H9 (cell line): Measurements from ENCODE around the gene ACTN4. TPM values are rescaled to one million over a fixed set of nuclear protein-coding genes. Genes with fewer than 3 reads are reported as not detected.

Experiments used
- DNase-seq: peaks from one replicate; pipeline ENCODE4 v3.0.0-alpha.2; 2017
- H2AFZ ChIP-seq: one replicate; pipeline ENCODE4 v1.6.1; 2013; ENCODE audit warnings: mild to moderate bottlenecking, low read length, control low read depth, moderate library complexity
- H2AK5ac ChIP-seq: 2 replicates; pipeline ENCODE4 v1.6.1; 2013; ENCODE audit warnings: low read length, control low read depth, mixed read lengths; ENCODE audit not compliant: insufficient read length
- H2BK120ac ChIP-seq: one replicate; pipeline ENCODE4 v1.6.1; 2013; ENCODE audit warnings: low read depth, mild to moderate bottlenecking, low read length, control low read depth, inconsistent platforms; ENCODE audit not compliant: poor library complexity, severe bottlenecking
- H2BK12ac ChIP-seq: 2 replicates; pipeline ENCODE4 v1.6.1; 2013; ENCODE audit warnings: low read length, control low read depth, mixed read lengths, low read depth; ENCODE audit not compliant: insufficient read length
- H2BK15ac ChIP-seq: 2 replicates; pipeline ENCODE4 v1.6.1; 2013; ENCODE audit warnings: low read depth, low read length, control low read depth
- H2BK20ac ChIP-seq: one replicate; pipeline ENCODE4 v1.6.1; 2013; ENCODE audit warnings: low read depth, mild to moderate bottlenecking, low read length, control low read depth, inconsistent platforms; ENCODE audit not compliant: poor library complexity, severe bottlenecking
- H2BK5ac ChIP-seq: 2 replicates; pipeline ENCODE4 v1.6.1; 2013; ENCODE audit warnings: low read length, control low read depth, mixed read lengths; ENCODE audit not compliant: insufficient read length
- H3K14ac ChIP-seq: 2 replicates; pipeline ENCODE4 v1.6.1; 2013; ENCODE audit warnings: low read length, control low read depth; ENCODE audit not compliant: insufficient read depth
- H3K18ac ChIP-seq: 2 replicates; pipeline ENCODE4 v1.6.1; 2013; ENCODE audit warnings: low read depth, mild to moderate bottlenecking, mixed read lengths, low read length, control low read depth; ENCODE audit not compliant: insufficient read length
- H3K23ac ChIP-seq: 2 replicates; pipeline ENCODE4 v1.6.1; 2013; ENCODE audit warnings: low read length, control low read depth, mixed read lengths, low read depth; ENCODE audit not compliant: insufficient read length
- H3K23me2 ChIP-seq: 2 replicates; pipeline ENCODE4 v1.6.1; 2013; ENCODE audit warnings: low read depth, mild to moderate bottlenecking, mixed read lengths, low read length, control low read depth; ENCODE audit not compliant: insufficient read length, poor library complexity, severe bottlenecking
- H3K27ac ChIP-seq: 2 replicates; pipeline ENCODE4 v1.5.1; 2013; ENCODE audit warnings: low read length, control low read depth, mixed read lengths, low read depth; ENCODE audit not compliant: insufficient read length
- H3K27me3 ChIP-seq: 2 replicates; pipeline ENCODE4 v1.6.1; 2013; ENCODE audit warnings: low read length, control low read depth, inconsistent platforms; ENCODE audit not compliant: insufficient read depth
- H3K4ac ChIP-seq: 2 replicates; pipeline ENCODE4 v1.6.1; 2013; ENCODE audit warnings: low read depth, mild to moderate bottlenecking, control low read depth, inconsistent platforms, low read length, moderate library complexity
- H3K4me1 ChIP-seq: 2 replicates; pipeline ENCODE4 v1.6.1; 2013; ENCODE audit warnings: low read length, control low read depth, inconsistent platforms; ENCODE audit not compliant: insufficient read depth
- H3K4me2 ChIP-seq: 2 replicates; pipeline ENCODE4 v1.6.1; 2013; ENCODE audit warnings: low read length, control low read depth, mixed read lengths; ENCODE audit not compliant: insufficient read length, insufficient read depth
- H3K56ac ChIP-seq: 2 replicates; pipeline ENCODE4 v1.6.1; 2013; ENCODE audit warnings: low read depth, mild to moderate bottlenecking, mixed read lengths, low read length, control low read depth; ENCODE audit not compliant: insufficient read length
- H3K79me1 ChIP-seq: 2 replicates; pipeline ENCODE4 v1.6.1; 2013; ENCODE audit warnings: low read depth, mild to moderate bottlenecking, moderate library complexity, low read length, control low read depth, inconsistent platforms; ENCODE audit not compliant: insufficient read depth, poor library complexity, severe bottlenecking
- H3K79me2 ChIP-seq: 2 replicates; pipeline ENCODE4 v1.6.1; 2013; ENCODE audit warnings: low read length, control low read depth, inconsistent platforms; ENCODE audit not compliant: insufficient read depth
- H3K9ac ChIP-seq: 2 replicates; pipeline ENCODE4 v1.6.1; 2013; ENCODE audit warnings: low read length, control low read depth, mixed read lengths; ENCODE audit not compliant: insufficient read length; ENCODE audit errors: extremely low read depth
- H3K9me3 ChIP-seq: one replicate; pipeline ENCODE4 v1.6.1; 2013; ENCODE audit warnings: low read depth, low read length, inconsistent platforms; ENCODE audit not compliant: control insufficient read depth
- H3T11ph ChIP-seq: one replicate; pipeline ENCODE4 v1.6.1; 2013; ENCODE audit warnings: mild to moderate bottlenecking, low read length, control low read depth, inconsistent platforms
- H4K20me1 ChIP-seq: one replicate; pipeline ENCODE4 v1.6.1; 2013; ENCODE audit not compliant: control insufficient read depth, insufficient read length, insufficient read depth
- H4K5ac ChIP-seq: 2 replicates; pipeline ENCODE4 v1.6.1; 2013; ENCODE audit warnings: low read depth, mild to moderate bottlenecking, mixed read lengths, low read length, control low read depth; ENCODE audit not compliant: insufficient read length
- H4K8ac ChIP-seq: replicated peaks from 2 replicates; pipeline ENCODE4 v1.6.1; 2013; ENCODE audit warnings: low read length, control low read depth, mixed read lengths, low read depth; ENCODE audit not compliant: insufficient read length
- H4K91ac ChIP-seq: 2 replicates; pipeline ENCODE4 v1.6.1; 2013; ENCODE audit warnings: low read depth, mild to moderate bottlenecking, moderate library complexity, mixed read lengths, low read length, control low read depth; ENCODE audit not compliant: insufficient read length
- H3K27ac Mint-ChIP-seq, 3 experiments: 2 replicates in 2 of 3; 3 replicates in 1 of 3; pipeline ENCODE4 v1.8.0; 2020 to 2021; ENCODE audit warnings: mixed read lengths in 3 of 3, mild to moderate bottlenecking in 1 of 3, moderate library complexity in 1 of 3
- H3K27me3 Mint-ChIP-seq: 2 replicates; pipeline ENCODE4 v1.8.0; 2021; ENCODE audit warnings: low read depth, mild to moderate bottlenecking, moderate library complexity, mixed read lengths
- H3K36me3 Mint-ChIP-seq, 3 experiments: 2 replicates in 2 of 3; 3 replicates in 1 of 3; pipeline ENCODE4 v1.8.0; 2020 to 2021; ENCODE audit warnings: low read depth in 3 of 3, mixed read lengths in 3 of 3; ENCODE audit not compliant: insufficient read depth in 1 of 3
- H3K4me1 Mint-ChIP-seq, 2 experiments: 2 replicates each; pipeline ENCODE4 v1.8.0; 2020; ENCODE audit warnings: mixed read lengths in 2 of 2
- H3K4me3 Mint-ChIP-seq, 2 experiments: 2 replicates in 1 of 2; 3 replicates in 1 of 2; pipeline ENCODE4 v1.8.0; 2020 to 2021; ENCODE audit warnings: mild to moderate bottlenecking in 2 of 2, mixed read lengths in 2 of 2, moderate library complexity in 1 of 2
- H3K9me3 Mint-ChIP-seq, 2 experiments: 2 replicates in 1 of 2; 3 replicates in 1 of 2; pipeline ENCODE4 v1.8.0; 2020; ENCODE audit warnings: mild to moderate bottlenecking in 2 of 2, mixed read lengths in 2 of 2, moderate library complexity in 1 of 2
- WGBS: extraction: QIAGEN DNeasy Blood & Tissue Kit; methylation state at CpG from one replicate; pipeline ENCODE4 v1.1.7; 2013; ENCODE audit warnings: missing lambda C conversion rate, low lambda C conversion rate, mixed read lengths; ENCODE audit not compliant: insufficient read length; ENCODE audit errors: extremely low coverage; 5-methylcytosine and 5-hydroxymethylcytosine counted together
- total RNA-seq: library from RNA; stranded (reverse); gene quantifications from 2 replicates; pipeline ENCODE4 v1.2.1, GENCODE V29; 2021
- TF ChIP-seq, protein P1 (sequence below): fragments of 200-600 bp; sonication (generic); conservative IDR thresholded peaks from 3 replicates; pipeline ENCODE4 v1.8.0; 2021; ENCODE audit warnings: antibody characterized with exemption, mild to moderate bottlenecking

ACTN4 gene
- total RNA-seq, 1 experiment from 2014 or later = 369 TPM

DNA sequence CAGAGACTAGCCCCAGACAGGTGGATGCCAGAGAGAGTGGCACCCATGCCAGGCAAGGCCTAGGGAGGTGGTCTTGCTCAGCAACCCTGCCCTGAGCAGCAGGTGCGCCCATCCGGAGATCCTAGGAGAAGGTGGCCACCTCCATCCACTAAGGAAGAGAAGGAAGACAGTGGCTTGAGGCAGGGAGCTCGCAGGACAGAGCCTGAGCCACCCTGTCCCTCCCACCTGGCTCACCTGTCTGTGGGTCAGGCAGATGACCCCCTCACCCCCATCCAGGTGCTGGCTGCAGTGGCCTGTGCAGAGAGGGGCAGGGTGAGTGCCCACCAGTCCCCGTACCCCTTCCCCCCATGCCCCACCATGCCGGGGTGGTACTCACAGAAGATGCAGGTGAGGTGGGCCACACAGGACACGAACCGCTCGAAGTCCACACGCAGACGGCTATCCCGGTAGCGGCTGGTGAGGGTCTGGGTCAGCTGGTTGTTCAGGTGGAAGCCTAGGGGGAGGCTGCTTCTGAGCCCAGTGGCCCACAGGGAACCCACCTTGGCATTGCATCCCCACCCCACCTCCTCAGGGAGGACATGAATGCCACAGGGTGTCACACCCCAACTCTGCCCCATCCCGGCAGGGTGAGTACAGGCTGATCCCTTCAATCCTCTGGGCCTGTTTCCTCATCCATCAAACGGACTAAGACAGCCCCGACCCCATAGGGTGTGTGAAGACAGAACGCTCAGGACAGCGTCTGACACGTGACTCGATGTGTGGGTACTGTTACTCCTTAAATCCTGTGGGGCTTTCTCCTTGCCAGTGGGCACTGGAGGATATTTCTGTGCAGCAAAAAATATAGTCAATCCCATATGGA lies 83.5 kb downstream of the ACTN4 start:
- Histone ChIP-seq H3K4ac (no peak overlapping the region), H3T11ph (no peak overlapping the region), H3K4me2 (no peak overlapping the region), H4K8ac (no peak overlapping the region), H3K56ac (no peak overlapping the region), H2BK20ac (no peak overlapping the region), H2BK5ac (no peak overlapping the region), H3K23ac (no peak overlapping the region), H4K91ac (no peak overlapping the region), H2BK120ac (no peak overlapping the region), H3K79me2 (no peaks in the 10 kb centered on the region), H3K27ac (no peak overlapping the region), H3K4me1 (no peaks in the 10 kb centered on the region; the same call in 1 of the 2 replicates), H3K14ac (no peak overlapping the region), H2AFZ (no peak overlapping the region), H3K18ac (no peak overlapping the region), H3K23me2 (peaks cover 5% of the 10 kb centered on the region), H3K27me3 (no peaks in the 10 kb centered on the region), H4K5ac (no peak overlapping the region), H3K79me1 (no peaks in the 10 kb centered on the region), H4K20me1 (no peaks in the 10 kb centered on the region), H2BK15ac (no peak overlapping the region), H2BK12ac (no peak overlapping the region), H3K9ac (no peak overlapping the region), H3K9me3 (no peaks in the 10 kb centered on the region), H2AK5ac (no peak overlapping the region)
- DNase-seq = peak; percentile 23
- Mint-ChIP-seq H3K27me3 (no peaks in the 10 kb centered on the region; the same call in none of the 2 replicates), H3K4me3 (no peak overlapping the region), H3K9me3 (no peaks in the 10 kb centered on the region; a peak in 1 of 5 replicates), H3K27ac (peak overlapping the region in 1 of 3 experiments; percentile 76; a peak in 2 of 7 replicates), H3K4me1 (peaks cover 4 to 10% of the 10 kb centered on the region in 2 experiments), H3K36me3 (peaks cover 11 to 56% (median 56%) of the 10 kb centered on the region in 3 experiments; a peak in 6 of 7 replicates)
- TF ChIP-seq, protein P1, sequence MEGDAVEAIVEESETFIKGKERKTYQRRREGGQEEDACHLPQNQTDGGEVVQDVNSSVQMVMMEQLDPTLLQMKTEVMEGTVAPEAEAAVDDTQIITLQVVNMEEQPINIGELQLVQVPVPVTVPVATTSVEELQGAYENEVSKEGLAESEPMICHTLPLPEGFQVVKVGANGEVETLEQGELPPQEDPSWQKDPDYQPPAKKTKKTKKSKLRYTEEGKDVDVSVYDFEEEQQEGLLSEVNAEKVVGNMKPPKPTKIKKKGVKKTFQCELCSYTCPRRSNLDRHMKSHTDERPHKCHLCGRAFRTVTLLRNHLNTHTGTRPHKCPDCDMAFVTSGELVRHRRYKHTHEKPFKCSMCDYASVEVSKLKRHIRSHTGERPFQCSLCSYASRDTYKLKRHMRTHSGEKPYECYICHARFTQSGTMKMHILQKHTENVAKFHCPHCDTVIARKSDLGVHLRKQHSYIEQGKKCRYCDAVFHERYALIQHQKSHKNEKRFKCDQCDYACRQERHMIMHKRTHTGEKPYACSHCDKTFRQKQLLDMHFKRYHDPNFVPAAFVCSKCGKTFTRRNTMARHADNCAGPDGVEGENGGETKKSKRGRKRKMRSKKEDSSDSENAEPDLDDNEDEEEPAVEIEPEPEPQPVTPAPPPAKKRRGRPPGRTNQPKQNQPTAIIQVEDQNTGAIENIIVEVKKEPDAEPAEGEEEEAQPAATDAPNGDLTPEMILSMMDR = no peak
- WGBS = no CpG with 5 or more reads among the region's 19 CpGs
